GM21825 (cell line): ENCODE measurements around the gene DYNC2I2.
"Not testable (repeated sequence)": the region's sequence is repeated elsewhere in the genome, so short reads cannot be mapped to it uniquely, and the experiment has no call there.

Source experiments
- ATAC-seq: cut with Tn5 transposase; IDR thresholded peaks from one replicate; pipeline ENCODE4 v1.9.1; 2021; ENCODE audit warnings: mild to moderate bottlenecking, moderate library complexity; ENCODE audit not compliant: unreplicated experiment

Gene DYNC2I2

DNA sequence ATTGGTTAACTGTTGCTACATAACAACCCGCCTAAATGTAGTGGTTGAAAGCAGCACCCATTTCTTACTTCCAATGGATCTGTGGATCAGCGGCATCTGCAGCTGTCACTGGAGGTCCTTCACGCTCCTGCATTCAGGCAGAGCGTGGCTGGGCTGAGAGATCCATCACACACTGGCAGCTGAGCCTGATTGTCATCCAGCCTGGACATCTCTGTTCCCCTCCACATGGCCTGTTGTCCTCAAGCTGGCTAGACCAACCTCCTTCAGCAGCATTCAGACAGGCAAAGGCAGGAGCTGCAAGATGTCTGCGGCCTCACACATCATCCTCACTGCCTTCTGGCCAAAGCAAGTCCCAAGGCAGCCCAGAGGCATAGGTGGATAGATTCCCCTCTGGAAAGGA, 36.9 kb downstream of the DYNC2I2 start:
- ATAC-seq: no peak

DNA sequence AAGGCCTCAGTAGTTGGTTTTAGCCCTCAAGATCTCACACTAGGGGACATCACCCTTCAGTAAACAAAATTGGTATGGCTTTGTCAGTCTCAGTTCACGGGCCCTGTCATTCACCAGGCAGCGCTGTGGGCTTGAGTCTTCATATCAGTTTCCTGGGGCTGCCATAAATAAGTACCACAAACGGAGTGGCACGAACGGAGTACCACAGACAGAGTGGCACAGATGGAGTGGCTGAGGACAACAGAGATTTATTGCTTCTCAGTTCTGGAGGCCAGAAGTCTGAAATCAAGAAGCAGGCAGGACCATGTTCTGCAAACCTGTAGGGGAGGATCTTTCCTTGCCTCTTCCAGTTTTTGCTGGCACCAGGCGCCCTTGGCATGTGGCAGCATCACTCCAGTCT, 37.5 kb downstream of the DYNC2I2 start:
- ATAC-seq: no peak

DNA sequence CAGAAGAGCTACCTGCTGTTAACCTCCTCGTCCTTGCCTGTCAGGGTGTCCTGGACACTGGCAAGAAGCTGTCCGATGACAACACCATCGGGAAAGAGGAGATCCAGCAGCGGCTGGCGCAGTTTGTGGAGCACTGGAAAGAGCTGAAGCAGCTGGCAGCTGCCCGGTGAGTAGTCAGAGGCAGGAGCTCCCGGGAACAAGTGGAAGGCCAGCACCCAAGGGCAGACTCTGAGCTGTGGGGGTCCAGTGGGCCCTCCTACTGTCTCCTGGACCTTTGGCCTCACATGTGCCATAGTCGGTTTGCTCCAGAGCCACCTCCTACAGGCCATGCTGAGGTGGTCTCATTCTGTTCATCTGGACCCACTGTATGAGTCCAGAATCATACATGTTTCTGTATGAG, 38.7 kb downstream of the DYNC2I2 start:
- no peak for ATAC-seq

DNA sequence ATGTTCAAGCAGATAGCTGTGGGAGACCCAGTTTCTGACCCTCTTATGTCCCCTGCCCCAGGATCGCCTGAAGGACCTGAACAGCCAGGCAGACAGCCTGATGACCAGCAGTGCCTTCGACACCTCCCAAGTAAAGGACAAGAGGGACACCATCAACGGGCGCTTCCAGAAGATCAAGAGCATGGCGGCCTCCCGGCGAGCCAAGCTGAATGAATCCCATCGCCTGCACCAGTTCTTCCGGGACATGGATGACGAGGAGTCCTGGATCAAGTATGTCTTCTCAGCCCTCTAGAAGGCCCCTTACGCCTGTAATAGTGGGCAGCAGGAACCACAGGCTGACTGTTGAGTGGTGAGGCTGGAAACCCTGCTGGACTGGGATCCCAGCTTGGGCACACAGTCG, 41.1 kb downstream of the DYNC2I2 start:
- ATAC-seq: no peak

DNA sequence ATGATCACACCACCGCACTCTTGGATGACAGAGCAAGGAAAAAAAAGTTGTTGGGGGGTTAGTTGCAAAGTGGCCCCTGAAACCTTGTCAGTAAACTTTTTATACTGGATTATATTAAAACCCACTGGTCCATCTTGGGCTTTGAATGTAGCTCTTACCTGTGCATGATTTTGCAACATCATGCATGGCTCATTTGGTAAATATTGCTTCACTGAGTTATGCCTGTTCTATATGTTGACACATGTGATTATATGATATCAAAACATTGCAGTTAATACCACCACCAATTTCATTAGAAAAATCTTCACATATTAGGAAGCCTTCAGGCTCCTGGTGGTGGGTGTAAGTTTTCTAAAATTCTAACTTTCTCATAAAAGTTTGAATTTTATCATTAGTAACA, 41.9 kb downstream of the DYNC2I2 start:
- no peak for ATAC-seq

DNA sequence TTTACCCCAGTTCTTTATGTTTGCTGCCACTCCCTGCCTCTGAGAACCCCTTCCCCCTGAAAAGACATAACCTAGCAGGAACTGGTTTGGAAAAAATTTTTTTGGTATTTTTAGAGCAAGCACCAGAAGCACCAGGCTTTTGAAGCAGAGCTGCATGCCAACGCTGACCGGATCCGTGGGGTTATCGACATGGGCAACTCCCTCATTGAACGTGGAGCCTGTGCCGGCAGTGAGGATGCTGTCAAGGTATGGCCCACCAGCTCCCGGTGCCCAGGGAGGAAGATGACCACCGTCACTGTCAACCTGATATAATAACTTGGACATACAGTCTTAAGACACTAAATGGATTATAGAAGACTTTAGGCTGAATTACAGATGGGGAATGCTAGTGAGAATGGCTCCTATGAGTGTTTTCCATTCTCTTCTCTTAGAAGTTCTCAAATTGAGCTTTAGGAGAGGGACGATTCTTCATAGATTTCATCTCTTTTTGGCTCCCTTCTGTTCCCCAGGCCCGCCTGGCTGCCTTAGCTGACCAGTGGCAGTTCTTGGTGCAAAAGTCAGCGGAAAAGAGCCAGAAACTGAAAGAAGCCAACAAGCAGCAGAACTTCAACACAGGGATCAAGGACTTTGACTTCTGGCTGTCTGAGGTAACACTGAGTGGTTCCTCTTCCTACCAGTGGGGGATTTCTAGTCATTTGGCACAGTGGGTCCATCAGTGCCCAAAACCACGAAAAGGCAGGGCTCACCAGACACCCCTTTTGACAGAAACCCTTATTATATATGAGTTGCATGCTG, 44.9 kb downstream of the DYNC2I2 start:
- ATAC-seq: no peak

DNA sequence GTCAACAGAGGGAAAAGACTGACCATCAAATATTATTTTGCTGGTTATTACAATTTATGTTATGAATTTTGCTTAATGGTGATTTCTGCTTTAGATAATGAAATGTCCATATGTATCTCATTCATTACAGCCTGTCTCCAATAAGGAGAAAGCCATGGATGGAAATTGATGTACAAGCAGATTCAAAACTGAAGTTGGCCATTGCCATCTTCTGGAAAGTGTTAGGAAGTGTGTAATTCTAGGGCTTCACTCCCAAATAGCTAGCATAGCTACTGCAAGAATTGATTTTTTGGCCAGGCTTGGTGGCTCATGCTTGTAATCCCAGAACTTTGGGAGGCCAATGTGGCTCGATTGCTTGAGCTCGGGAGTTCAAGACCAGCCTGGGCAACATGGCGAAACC, 45.8 kb downstream of the DYNC2I2 start:
- no peak for ATAC-seq

DNA sequence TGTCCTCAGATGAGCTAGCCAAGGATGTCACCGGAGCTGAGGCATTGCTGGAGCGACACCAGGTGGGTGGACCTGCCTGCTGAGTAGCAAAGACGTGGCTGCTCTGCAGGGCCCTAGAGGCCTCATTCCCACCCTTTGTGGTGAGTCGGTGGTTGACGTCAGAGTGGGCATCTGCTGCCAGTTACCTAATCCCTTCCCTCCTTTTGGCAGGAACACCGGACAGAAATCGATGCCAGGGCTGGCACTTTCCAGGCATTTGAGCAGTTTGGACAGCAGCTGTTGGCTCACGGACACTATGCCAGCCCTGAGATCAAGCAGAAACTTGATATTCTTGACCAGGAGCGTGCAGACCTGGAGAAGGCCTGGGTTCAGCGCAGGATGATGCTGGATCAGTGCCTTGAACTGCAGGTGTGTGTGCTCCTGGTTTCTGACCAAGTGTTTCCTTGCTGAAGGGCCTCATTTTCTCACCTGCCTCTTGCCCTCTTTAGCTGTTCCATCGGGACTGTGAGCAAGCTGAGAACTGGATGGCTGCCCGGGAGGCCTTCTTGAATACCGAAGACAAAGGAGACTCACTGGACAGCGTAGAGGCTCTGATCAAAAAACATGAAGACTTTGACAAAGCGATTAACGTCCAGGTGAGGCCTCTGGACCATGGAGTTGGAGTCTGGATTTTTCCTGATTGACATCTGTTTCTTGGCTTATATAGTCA, 48.9 kb downstream of the DYNC2I2 start:
- ATAC-seq: no peak

DNA sequence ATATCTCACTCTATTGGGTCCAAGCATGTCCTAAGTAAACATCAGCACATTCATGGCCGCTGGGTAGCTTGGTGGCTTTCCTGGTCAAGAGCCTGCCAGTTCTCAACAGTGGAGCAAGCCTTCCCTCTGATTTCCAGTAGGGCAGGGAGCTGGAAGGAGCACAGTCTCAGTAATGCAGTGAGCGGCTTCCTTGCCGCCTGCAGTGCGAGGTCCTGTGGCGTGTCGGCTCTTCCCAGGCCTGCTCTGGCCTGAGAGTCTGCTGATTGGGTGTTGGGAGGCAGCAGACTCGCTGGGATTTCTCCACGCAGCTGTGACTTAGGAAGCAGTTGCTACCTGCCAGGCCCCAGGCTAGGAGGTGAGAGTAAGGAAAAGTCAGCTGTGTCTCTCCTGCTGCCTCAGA, 53.0 kb downstream of the DYNC2I2 start:
- ATAC-seq: no peak

DNA sequence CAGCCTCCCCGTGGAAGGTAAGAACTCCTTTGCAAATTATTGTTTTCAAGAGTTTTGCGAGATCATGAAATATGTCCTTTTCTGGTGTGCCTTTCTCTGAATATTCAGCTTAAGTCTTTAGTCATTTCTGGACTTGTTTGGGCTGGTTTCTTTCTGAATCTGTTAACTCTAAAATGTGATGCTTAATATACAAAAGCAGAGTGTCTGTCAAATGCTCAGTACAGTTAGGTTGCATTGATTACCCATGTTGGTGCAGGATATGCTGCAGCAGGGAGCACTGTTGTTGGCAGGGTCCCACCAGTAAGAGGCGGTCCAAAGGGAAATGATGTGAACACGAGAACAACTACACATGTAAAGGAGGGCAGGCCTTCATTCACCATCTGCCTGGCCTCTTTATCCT, 56.5 kb downstream of the DYNC2I2 start:
- no peak for ATAC-seq

DNA sequence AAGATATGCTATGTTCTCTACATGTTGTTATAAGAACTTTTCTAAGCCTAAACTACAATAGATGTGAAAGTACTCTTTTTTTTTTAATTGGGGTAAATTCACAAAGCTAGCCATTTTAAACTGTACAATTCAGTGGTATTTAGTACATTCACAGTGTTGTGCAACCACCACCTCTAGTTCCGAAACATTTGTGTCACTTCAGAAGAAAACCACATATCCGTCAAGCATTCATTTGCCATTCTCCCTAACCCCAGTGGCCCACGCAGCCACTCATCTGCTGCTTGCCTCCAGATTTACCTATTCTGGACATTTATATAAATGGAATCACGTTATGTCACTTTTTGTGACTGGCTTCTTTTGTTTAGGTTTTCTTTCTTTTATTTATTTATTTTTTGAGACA, 61.2 kb downstream of the DYNC2I2 start:
- no peak for ATAC-seq

DNA sequence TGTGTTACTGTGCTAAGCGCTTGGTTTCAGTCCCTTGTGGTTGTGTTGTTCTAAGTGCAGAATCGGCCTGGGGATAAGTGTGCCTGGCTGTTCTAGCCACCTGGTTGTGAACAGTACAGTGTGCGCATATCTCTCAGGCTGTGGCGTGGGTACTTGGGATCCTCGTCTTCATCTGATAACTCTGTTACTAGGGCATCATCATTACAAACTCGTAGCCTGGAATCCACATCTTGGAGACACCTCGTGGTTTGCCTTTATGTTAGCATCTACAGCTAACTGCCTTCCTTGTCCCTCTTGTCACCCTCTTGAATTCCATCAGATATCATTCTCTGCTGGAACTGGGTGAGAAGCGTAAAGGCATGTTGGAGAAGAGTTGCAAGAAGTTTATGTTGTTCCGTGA, 62.8 kb downstream of the DYNC2I2 start:
- ATAC-seq: no peak

DNA sequence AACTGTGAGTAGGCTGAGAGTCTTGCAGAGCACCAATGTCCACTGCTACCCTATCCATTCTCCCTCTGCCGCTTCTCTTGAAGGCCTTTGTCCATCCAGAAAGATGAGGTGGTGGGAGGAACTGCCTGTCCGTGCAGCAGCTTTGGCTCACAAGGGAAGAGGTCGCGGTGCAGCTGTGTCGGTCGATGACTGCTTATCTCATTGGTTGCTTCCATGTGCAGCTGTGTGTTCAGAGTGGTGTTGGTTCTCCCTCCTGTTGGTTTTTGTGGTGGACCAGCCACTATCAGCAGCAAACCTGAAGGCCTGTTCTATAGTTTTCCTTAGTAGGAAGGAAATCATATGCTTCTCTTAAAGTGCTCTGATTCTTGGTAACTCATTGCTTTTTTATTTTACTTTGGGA, 63.6 kb downstream of the DYNC2I2 start:
- ATAC-seq: no peak

DNA sequence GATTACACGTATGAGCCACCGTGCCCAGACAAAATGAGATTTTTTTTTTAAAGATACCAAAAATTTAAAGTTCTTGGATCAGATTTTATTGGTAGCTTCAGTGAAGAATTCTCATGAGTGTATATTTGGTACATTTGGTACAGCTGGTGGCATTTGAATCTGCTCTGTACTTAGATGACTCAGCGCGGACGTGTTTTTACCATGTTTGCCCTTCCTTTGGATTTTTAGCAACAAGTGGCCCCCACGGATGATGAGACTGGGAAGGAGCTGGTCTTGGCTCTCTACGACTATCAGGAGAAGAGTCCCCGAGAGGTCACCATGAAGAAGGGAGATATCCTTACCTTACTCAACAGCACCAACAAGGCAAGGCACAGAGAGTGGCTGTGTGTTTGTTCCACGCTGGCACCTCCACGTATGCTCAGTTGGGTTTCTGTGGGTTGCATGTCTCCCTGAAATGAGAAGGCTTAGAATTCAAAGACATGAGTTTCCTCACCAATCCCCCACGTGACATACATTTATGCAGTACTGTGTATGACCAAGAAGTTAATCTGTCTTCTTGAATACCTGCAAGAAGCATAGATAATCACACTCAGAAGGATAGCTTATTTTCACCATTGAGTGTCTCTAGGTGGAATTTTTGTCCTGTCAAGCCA, 67.9 kb downstream of the DYNC2I2 start:
- ATAC-seq: no peak

DNA sequence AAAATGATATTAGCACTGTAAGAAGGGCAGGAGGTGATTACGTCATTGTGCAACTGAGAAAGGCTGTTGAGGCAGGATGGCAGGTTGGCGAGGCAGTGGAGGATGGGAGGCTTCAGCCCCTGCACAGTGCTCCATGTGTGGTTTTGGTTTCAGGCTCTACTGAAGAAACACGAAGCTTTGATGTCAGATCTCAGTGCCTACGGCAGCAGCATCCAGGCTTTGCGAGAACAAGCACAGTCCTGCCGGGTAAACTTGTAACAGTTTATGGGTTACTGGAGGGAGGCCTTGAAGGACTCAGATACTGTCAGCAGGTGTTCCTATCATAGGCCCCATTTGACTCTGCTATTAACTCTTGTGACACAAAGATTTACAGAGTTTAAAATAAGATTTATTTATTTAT, 69.2 kb downstream of the DYNC2I2 start:
- ATAC-seq: no peak

DNA sequence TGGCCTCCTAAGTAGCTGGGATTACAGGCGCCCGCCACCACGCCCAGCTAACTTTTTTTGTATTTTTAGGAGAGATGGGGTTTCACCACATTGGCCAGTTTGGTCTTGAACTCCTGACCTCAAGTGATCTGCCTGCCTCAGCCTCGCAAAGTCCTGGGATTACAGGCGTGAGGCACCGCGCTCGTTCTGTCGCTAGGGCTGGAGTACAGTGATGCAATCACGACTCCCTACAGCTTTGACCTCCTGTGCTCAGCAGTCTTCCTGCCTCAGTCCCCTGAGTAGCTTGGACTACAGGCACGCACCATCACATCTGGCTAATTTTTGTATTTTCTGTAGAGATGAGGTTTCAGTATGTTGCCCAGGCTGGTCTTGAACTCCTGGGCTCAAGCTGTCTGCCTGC, 69.7 kb downstream of the DYNC2I2 start:
- ATAC-seq: not testable (repeated sequence)

DNA sequence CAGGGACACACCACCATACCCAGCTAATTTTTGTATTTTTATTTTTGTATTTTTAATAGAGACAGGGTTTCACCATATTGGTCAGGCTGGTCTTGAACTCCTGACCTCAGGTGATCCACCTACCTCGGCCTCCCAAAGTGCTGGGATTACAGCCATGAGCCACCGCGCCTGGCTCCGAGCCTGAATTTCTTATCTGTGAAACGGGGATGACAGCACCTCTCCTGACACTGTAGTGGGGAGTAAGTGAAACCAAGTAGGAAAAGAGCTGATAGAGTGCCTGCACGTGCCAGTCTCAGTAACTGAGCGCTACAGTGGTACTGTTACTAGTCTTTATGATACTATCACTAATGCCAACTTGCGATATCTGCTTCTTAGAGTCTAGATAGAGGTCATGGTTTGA, 71.5 kb downstream of the DYNC2I2 start:
- ATAC-seq: not testable (repeated sequence)
